Esophagus muscularis mucosa (tissue), 4 donors: ENCODE data around the gene CD27.

Experiments used
- EP300 ChIP-seq: sonication (generic); formaldehyde crosslinking; IDR thresholded peaks from one replicate; pipeline ENCODE4 v1.6.1; 2017; ENCODE audit warnings: antibody characterized with exemption
- POLR2A ChIP-seq: fragments of 450-650 bp; IDR thresholded peaks from one replicate; pipeline ENCODE4 v1.6.1; 2017; ENCODE audit warnings: antibody characterized with exemption, moderate library complexity, mild to moderate bottlenecking, low read depth
- POLR2AphosphoS5 ChIP-seq, 2 donors: sonication (generic); formaldehyde crosslinking; IDR thresholded peaks; one replicate each; pipeline ENCODE4 v1.6.1; 2017; ENCODE audit warnings: antibody characterized with exemption in 2 of 2
- TF ChIP-seq, protein P1 (sequence below), 3 experiments: fragments of 200-600 bp in 2 of 3; fragments of 450-650 bp in 1 of 3; sonication (generic) in 2 of 3; IDR thresholded peaks; one replicate each; pipeline ENCODE4 v1.5.1; 2017 to 2019; ENCODE audit warnings: antibody characterized with exemption in 3 of 3, mild to moderate bottlenecking in 2 of 3, moderate library complexity in 1 of 3

GRCh38 chr12:6444031-6444430, 724 bp upstream of the CD27 start:
- TF ChIP-seq, protein P1, sequence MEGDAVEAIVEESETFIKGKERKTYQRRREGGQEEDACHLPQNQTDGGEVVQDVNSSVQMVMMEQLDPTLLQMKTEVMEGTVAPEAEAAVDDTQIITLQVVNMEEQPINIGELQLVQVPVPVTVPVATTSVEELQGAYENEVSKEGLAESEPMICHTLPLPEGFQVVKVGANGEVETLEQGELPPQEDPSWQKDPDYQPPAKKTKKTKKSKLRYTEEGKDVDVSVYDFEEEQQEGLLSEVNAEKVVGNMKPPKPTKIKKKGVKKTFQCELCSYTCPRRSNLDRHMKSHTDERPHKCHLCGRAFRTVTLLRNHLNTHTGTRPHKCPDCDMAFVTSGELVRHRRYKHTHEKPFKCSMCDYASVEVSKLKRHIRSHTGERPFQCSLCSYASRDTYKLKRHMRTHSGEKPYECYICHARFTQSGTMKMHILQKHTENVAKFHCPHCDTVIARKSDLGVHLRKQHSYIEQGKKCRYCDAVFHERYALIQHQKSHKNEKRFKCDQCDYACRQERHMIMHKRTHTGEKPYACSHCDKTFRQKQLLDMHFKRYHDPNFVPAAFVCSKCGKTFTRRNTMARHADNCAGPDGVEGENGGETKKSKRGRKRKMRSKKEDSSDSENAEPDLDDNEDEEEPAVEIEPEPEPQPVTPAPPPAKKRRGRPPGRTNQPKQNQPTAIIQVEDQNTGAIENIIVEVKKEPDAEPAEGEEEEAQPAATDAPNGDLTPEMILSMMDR (IDR thresholded peaks at IDR 0.05): no peak
- TF ChIP-seq EP300: no peak
- no peak for TF ChIP-seq POLR2A
- no peak for TF ChIP-seq POLR2AphosphoS5 (IDR thresholded peaks at IDR 0.05)
